Measurements from ENCODE around the gene TIAL1. TPM values are rescaled to one million over a fixed set of nuclear protein-coding genes. Genes with fewer than 3 reads are reported as not detected.
A peak's percentile ranks its signal among the peaks of the same experiment; 100 is the strongest.

The TIAL1 gene
- total and polyA plus RNA-seq, 2 experiments from 2014 or later = 33.8 to 63.5 TPM

GRCh38 chr10:119609516-119609915, 12.8 kb upstream of the TIAL1 start:
- Histone ChIP-seq H3K27me3 (no peaks in the 10 kb centered on the region), H3K36me3 (no peaks in the 10 kb centered on the region), H3K27ac (no peak overlapping the region), H3K9me3 (ENCODE audit: low read depth) (no peaks in the 10 kb centered on the region), H3K4me1 (ENCODE audit: low read depth) (no peaks in the 10 kb centered on the region), H3K4me3 (no peak overlapping the region)
- TF ChIP-seq, protein P1, sequence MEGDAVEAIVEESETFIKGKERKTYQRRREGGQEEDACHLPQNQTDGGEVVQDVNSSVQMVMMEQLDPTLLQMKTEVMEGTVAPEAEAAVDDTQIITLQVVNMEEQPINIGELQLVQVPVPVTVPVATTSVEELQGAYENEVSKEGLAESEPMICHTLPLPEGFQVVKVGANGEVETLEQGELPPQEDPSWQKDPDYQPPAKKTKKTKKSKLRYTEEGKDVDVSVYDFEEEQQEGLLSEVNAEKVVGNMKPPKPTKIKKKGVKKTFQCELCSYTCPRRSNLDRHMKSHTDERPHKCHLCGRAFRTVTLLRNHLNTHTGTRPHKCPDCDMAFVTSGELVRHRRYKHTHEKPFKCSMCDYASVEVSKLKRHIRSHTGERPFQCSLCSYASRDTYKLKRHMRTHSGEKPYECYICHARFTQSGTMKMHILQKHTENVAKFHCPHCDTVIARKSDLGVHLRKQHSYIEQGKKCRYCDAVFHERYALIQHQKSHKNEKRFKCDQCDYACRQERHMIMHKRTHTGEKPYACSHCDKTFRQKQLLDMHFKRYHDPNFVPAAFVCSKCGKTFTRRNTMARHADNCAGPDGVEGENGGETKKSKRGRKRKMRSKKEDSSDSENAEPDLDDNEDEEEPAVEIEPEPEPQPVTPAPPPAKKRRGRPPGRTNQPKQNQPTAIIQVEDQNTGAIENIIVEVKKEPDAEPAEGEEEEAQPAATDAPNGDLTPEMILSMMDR (IDR thresholded peaks at IDR 0.05; ENCODE audit: low read depth, low read length) = no peak
- DNase-seq (ENCODE audit: low read depth in 1 of 2, low spot score in 1 of 2) = no peak

- no peak overlapping the region for H3K27ac ChIP-seq
- no peak overlapping the region for H3K4me3 ChIP-seq
- TF ChIP-seq, protein P1 (IDR thresholded peaks at IDR 0.05; ENCODE audit: low read depth, low read length) = peak; percentile 62
- no peaks in the 10 kb centered on the region for H3K4me1 ChIP-seq (ENCODE audit: low read depth)
- DNase-seq (ENCODE audit: low read depth in 1 of 2, low spot score in 1 of 2) = peak; percentile 29 to 56
- H3K9me3 ChIP-seq (ENCODE audit: low read depth) = no peaks in the 10 kb centered on the region
- H3K36me3 ChIP-seq = no peaks in the 10 kb centered on the region
- H3K27me3 ChIP-seq = no peaks in the 10 kb centered on the region
Observed at GRCh38 chr10:119608316-119609155, 11.8 kb upstream of the TIAL1 start.

- DNase-seq (ENCODE audit: low read depth in 1 of 2, low spot score in 1 of 2) = no peak
- Histone ChIP-seq H3K9me3 (ENCODE audit: low read depth) (no peaks in the 10 kb centered on the region), H3K27me3 (no peaks in the 10 kb centered on the region), H3K4me1 (ENCODE audit: low read depth) (no peaks in the 10 kb centered on the region), H3K4me3 (no peak overlapping the region), H3K36me3 (no peaks in the 10 kb centered on the region), H3K27ac (no peak overlapping the region)
- TF ChIP-seq, protein P1 (IDR thresholded peaks at IDR 0.05; ENCODE audit: low read depth, low read length) = no peak
Observed at GRCh38 chr10:119604468-119604867, 7.7 kb upstream of the TIAL1 start.

DNA sequence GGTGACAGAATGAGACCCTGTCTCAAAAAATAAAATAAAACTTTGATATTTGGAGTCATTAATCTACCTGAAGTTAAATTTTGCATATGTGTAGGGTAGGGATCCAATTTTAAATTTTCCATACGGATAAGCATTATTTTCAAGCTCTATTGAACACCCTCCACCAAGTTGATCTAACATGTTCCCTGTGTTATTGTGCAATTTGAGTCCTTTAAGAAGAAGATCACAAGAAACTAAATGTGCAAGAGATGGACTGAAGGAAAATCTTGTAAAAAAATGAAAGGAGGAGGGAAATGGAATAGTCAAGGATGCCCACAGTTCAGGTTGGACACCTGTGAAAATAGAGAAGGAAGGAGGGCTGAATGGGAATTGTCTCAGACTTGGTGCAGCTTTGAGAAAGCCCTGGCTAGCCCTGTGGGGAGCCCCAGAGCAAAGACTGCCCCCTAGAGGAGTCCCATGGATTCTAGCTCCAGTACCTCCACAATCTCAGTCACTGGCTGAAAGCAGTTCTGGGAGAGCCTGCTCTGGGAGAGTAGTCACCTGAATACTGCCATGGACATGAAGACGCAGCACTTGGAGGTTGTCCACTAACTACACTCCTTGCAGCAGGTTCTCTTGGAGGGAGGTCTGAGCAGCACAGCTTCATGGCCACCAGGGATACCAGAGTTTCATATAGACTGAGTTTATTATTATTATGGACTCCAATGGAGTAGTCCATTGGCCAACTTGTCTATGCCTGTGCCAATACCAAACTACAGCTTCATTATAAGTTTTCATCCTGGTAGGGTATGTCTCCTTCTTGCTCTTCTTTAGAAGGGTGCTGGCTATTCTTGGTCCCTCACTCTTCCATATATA, 5.7 kb upstream of the TIAL1 start:
- TF ChIP-seq, protein P1 (IDR thresholded peaks at IDR 0.05; ENCODE audit: low read depth, low read length) = peak; percentile 70
- Histone ChIP-seq H3K27me3 (no peaks in the 10 kb centered on the region), H3K4me3 (no peak overlapping the region), H3K9me3 (ENCODE audit: low read depth) (no peaks in the 10 kb centered on the region), H3K27ac (no peak overlapping the region), H3K4me1 (ENCODE audit: low read depth) (no peaks in the 10 kb centered on the region), H3K36me3 (no peaks in the 10 kb centered on the region)
- DNase-seq (ENCODE audit: low read depth in 1 of 2, low spot score in 1 of 2) = peak; percentile 47 to 60

DNA sequence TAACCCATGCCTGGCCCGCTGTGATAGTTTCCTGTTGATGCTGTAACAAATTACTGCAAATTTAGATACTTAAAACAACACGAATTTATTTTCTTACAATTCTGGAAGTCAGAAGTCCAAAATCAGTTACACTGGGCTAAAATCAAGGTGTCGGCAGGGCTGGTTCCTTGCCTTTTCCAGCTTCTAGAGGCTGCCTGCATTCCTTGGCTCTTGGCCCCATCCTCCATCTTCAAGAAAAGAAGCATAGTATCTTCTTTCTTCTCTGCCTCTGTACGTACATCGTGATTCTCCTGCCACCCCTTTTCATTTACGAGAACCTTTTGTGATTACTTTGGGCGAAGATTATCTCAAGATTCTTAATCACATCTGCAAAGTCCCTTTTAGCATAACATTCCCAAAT, 1.6 kb upstream of the TIAL1 start:
- TF ChIP-seq, protein P1 (IDR thresholded peaks at IDR 0.05; ENCODE audit: low read depth, low read length) = no peak
- H3K36me3 ChIP-seq = no peaks in the 10 kb centered on the region
- DNase-seq (ENCODE audit: low read depth in 1 of 2, low spot score in 1 of 2) = no peak
- no peaks in the 10 kb centered on the region for H3K9me3 ChIP-seq (ENCODE audit: low read depth)
- no peak overlapping the region for H3K27ac ChIP-seq
- H3K4me1 ChIP-seq (ENCODE audit: low read depth) = peaks cover 17% of the 10 kb centered on the region
- H3K4me3 ChIP-seq = no peak overlapping the region
- no peaks in the 10 kb centered on the region for H3K27me3 ChIP-seq
